Measurements from ENCODE around the gene ORC1.

DNA sequence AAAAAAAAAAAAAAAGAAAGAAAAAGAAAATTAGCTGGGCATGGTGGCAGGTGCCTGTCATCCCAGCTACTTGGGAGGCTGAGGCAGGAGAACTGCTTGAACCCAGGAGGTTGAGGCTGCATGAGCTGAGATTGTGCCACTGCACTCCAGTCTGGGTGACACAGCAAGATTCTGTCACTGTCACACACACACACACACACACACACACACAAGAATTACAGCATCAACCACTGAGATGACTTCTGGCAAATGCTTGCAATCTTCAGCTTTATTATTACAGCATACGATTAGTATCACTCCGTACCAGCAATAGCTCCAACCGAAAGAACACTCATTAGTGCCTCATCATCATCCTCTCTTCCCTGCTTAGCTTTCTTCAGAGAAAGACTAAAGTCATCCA lies 4.6 kb downstream of the ORC1 start:
- no peak for TF ChIP-seq GATA2 (IDR thresholded peaks at IDR 0.05; ENCODE audit: low read depth, low read length)
- no peak for TF ChIP-seq GATA3 (IDR thresholded peaks at IDR 0.05; ENCODE audit: low read depth, low read length)

All from SH-SY5Y (cell line).